ENCODE measurements around the gene KIAA0040.
A peak's percentile ranks its signal among the peaks of the same experiment; 100 is the strongest.

The KIAA0040 gene

DNA sequence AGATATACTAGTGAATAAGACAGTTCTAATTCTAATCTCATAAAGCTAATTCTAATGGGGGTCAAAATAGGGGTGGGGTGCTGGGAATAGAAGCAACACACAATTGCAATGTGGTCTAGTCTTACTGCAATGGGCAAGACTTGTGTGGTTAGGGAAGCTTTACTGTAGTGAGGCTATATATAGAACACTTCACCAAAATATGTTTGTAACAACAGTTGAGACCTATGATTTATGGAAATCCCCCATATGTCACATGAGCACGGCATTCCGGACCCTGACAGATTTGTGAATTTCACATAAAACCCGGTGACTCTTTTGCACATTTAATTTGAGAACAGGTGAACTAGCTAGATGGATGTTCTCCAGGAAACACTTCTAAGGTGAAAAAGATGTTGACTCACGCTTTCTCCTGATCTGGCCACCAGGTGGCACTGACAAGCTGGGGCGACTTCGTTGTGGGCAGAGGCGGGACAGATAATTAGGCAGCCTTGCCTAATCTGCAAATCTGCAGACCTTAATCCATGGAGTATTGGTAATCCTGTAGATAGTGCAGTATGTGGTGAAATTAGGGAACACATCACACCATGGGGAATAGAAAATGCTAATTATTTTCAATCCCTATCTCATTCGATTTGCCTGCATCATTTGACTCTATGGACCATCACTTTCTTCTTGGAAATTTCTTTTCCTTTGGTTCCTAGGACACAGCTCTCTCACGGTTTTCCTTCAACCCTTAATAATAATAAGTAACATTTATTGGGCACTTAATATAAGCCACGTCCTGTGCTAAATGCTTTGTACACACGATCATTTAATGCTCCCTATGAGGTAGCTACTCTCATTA, 37.7 kb downstream of the KIAA0040 start:
- Histone ChIP-seq H3K4me1 (ENCODE audit: low read depth, poor library complexity, severe bottlenecking) (peaks cover 28% of the 10 kb centered on the region), H3K27ac (no peak overlapping the region; the same call in 1 of the 2 replicates), H2AFZ (ENCODE audit: low read depth) (peak overlapping the region; percentile 20; the same call in 1 of the 2 replicates), H3K27me3 (ENCODE audit: insufficient read depth, low read depth) (no peaks in the 10 kb centered on the region), H3K9ac (no peak overlapping the region), H3K79me2 (ENCODE audit: insufficient read depth, low read depth) (no peaks in the 10 kb centered on the region), H3K4me2 (peak overlapping the region; percentile 38), H3K36me3 (ENCODE audit: insufficient read depth) (no peaks in the 10 kb centered on the region), H4K20me1 (ENCODE audit: insufficient read depth) (no peaks in the 10 kb centered on the region), H3K4me3 (IDR thresholded peaks at IDR 0.05; ENCODE audit: insufficient read depth, low read depth, low read length) (no peak overlapping the region)
- TF ChIP-seq, protein P1, sequence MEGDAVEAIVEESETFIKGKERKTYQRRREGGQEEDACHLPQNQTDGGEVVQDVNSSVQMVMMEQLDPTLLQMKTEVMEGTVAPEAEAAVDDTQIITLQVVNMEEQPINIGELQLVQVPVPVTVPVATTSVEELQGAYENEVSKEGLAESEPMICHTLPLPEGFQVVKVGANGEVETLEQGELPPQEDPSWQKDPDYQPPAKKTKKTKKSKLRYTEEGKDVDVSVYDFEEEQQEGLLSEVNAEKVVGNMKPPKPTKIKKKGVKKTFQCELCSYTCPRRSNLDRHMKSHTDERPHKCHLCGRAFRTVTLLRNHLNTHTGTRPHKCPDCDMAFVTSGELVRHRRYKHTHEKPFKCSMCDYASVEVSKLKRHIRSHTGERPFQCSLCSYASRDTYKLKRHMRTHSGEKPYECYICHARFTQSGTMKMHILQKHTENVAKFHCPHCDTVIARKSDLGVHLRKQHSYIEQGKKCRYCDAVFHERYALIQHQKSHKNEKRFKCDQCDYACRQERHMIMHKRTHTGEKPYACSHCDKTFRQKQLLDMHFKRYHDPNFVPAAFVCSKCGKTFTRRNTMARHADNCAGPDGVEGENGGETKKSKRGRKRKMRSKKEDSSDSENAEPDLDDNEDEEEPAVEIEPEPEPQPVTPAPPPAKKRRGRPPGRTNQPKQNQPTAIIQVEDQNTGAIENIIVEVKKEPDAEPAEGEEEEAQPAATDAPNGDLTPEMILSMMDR (conservative IDR thresholded peaks at IDR 0.05; ENCODE audit: low read depth, low read length) = peak; percentile 99

DNA sequence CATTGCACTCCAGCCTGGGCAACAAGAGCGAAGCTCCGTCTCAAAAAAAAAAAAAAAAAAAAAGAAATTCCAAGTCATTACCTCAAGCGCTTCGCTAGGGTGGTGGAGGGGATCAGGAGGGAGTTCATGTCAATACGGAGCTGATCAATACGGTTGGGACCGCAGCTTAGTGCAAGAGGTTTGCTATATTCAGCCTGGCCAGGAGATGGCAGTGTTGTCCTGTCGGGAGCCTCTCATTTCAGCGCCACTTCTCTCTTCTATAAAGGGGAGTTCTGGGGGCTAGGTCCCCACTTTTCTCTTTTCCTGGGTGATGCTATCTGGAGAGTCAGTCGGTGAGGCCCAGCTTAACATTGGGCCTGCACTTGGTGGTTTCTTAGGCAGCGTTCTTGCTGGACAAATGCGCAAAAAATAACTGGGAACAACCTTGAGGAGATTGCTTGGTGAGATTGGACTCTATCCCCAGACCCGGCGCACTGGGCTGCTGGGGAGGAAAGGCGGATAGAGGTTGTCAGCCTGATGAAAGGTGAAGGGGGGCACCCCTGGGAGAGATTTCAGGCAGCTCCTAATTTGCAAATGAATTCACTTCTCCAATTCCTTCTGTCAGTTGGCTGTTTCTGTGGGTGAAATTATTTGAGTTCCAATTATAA, 40.4 kb downstream of the KIAA0040 start:
- Histone ChIP-seq H2AFZ (ENCODE audit: low read depth) (peak overlapping the region; percentile 16; the same call in 1 of the 2 replicates), H3K27me3 (ENCODE audit: insufficient read depth, low read depth) (no peaks in the 10 kb centered on the region), H3K79me2 (ENCODE audit: insufficient read depth, low read depth) (no peaks in the 10 kb centered on the region), H3K4me2 (0 out of 2 replicates have a peak overlapping the region, but pooled peaks have one; percentile 12), H4K20me1 (ENCODE audit: insufficient read depth) (no peaks in the 10 kb centered on the region), H3K36me3 (ENCODE audit: insufficient read depth) (no peaks in the 10 kb centered on the region), H3K27ac (no peak overlapping the region), H3K4me1 (ENCODE audit: low read depth, poor library complexity, severe bottlenecking) (peaks cover 28% of the 10 kb centered on the region), H3K9ac (no peak overlapping the region), H3K4me3 (IDR thresholded peaks at IDR 0.05; ENCODE audit: insufficient read depth, low read depth, low read length) (no peak overlapping the region)
- TF ChIP-seq, protein P1 (conservative IDR thresholded peaks at IDR 0.05; ENCODE audit: low read depth, low read length) = peak; percentile 98

DNA sequence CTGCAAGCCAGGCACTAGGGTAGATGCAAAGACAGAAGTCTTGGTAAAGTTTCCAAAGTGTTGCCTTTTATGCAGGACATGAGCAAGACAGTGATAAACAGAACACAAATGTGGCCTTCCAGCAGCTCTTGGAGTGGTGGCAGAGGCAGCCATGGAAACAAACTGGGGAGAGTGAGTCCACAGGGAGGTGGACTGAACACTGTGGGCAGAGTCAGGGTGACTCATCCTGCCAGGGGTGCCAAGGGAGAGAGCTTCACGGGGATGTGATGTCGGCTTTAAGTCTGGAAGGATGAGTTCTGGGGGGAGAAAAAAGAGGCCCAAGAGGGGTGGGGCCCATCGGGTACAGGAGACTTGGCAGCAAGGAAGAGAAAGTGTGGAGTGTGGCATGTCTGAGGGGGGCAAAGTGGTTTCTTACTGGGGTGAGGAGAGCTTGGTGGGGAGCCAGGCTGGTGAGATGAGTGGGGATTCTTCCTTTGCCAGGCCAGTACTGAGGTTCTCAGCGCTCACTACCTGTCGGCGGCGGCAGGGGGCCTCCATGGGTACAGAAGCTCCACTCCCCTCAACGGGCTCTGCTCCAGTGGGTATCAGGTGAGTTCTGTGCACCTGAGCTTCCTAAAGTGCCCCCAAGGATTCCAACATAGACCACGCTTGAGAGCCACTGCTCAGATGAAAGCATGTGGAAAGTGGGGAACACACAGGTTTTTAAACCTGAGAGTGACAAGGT, 41.8 kb downstream of the KIAA0040 start:
- H3K4me3 ChIP-seq (IDR thresholded peaks at IDR 0.05; ENCODE audit: insufficient read depth, low read depth, low read length) = no peak overlapping the region
- no peaks in the 10 kb centered on the region for H3K27me3 ChIP-seq (ENCODE audit: insufficient read depth, low read depth)
- peaks cover 28% of the 10 kb centered on the region for H3K4me1 ChIP-seq (ENCODE audit: low read depth, poor library complexity, severe bottlenecking)
- TF ChIP-seq, protein P1 (conservative IDR thresholded peaks at IDR 0.05; ENCODE audit: low read depth, low read length) = no peak
- no peaks in the 10 kb centered on the region for H3K79me2 ChIP-seq (ENCODE audit: insufficient read depth, low read depth)
- no peak overlapping the region for H3K4me2 ChIP-seq
- no peaks in the 10 kb centered on the region for H3K36me3 ChIP-seq (ENCODE audit: insufficient read depth)
- H3K9ac ChIP-seq = no peak overlapping the region
- no peak overlapping the region for H3K27ac ChIP-seq
- H4K20me1 ChIP-seq (ENCODE audit: insufficient read depth) = no peaks in the 10 kb centered on the region
- no peak overlapping the region for H2AFZ ChIP-seq (ENCODE audit: low read depth)

DNA sequence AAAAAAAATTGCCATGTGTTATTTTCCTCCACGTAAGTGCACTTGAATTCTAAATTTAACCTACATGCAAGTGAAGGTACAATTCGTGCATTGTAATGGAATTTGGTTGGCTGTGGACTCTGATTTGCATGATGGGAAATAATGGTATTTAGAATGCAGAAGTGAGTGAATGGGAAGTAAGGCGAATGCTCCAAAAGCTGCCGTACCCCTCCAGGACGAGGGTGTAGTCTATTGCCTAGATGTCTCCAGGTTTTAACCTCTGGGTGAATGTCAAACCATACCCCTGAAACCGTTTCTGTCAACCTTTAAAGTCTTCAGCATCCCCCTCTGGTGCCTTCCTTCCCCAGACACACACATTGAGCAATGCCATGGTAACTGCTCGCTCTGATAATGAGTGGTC, 44.5 kb downstream of the KIAA0040 start:
- H4K20me1 ChIP-seq (ENCODE audit: insufficient read depth) = no peaks in the 10 kb centered on the region
- H2AFZ ChIP-seq (ENCODE audit: low read depth) = no peak overlapping the region
- H3K79me2 ChIP-seq (ENCODE audit: insufficient read depth, low read depth) = no peaks in the 10 kb centered on the region
- H3K9ac ChIP-seq = no peak overlapping the region
- no peaks in the 10 kb centered on the region for H3K36me3 ChIP-seq (ENCODE audit: insufficient read depth)
- no peak overlapping the region for H3K4me2 ChIP-seq
- no peak overlapping the region for H3K4me3 ChIP-seq (IDR thresholded peaks at IDR 0.05; ENCODE audit: insufficient read depth, low read depth, low read length)
- H3K4me1 ChIP-seq (ENCODE audit: low read depth, poor library complexity, severe bottlenecking) = peaks cover 6% of the 10 kb centered on the region
- TF ChIP-seq, protein P1 (conservative IDR thresholded peaks at IDR 0.05; ENCODE audit: low read depth, low read length) = no peak
- no peaks in the 10 kb centered on the region for H3K27me3 ChIP-seq (ENCODE audit: insufficient read depth, low read depth)
- H3K27ac ChIP-seq = no peak overlapping the region

Data from KMS-11 (cell line).